HL-60 (cell line): Measurements from ENCODE around the gene ARID2.

ENCODE experiments used
- CTCF ChIP-seq: IDR thresholded peaks from one replicate; pipeline ENCODE4 v1.5.1; 2011; ENCODE audit warnings: low read length, control low read depth, inconsistent platforms; ENCODE audit not compliant: insufficient read depth
- POLR2AphosphoS5 ChIP-seq: IDR thresholded peaks from 2 replicates; pipeline ENCODE4 v1.6.1; 2012; ENCODE audit warnings: low read depth
- REST ChIP-seq: IDR thresholded peaks from 2 replicates; pipeline ENCODE4 v1.6.1; 2012; ENCODE audit warnings: low read depth; ENCODE audit not compliant: insufficient replicate concordance

- peak; percentile 57 for TF ChIP-seq REST
- peak; percentile 83 for TF ChIP-seq CTCF
- peak; percentile 92 for TF ChIP-seq POLR2AphosphoS5
Measured at GRCh38 chr12:45728630-45729232, 775 bp upstream of the ARID2 start.
